PFSK-1 (cell line): ENCODE data around the gene ST8SIA4.

Experiments used
- POLR2AphosphoS5 ChIP-seq: IDR thresholded peaks from 2 replicates; pipeline ENCODE4 v1.6.1; 2012; ENCODE audit warnings: low read depth, mild to moderate bottlenecking, control low read depth, low read length, moderate library complexity
- SIN3A ChIP-seq: IDR thresholded peaks from 2 replicates; pipeline ENCODE4 v1.6.1; 2012; ENCODE audit warnings: mild to moderate bottlenecking, low read length, moderate library complexity, borderline replicate concordance; ENCODE audit not compliant: insufficient read depth
- TAF1 ChIP-seq: IDR thresholded peaks from 2 replicates; pipeline ENCODE4 v1.6.1; 2012; ENCODE audit warnings: low read length, control low read depth, borderline replicate concordance; ENCODE audit not compliant: insufficient read depth
- TF ChIP-seq, protein P1 (sequence below), 2 experiments: IDR thresholded peaks; 2 replicates each; pipeline versions ENCODE4 v1.6.1 to v1.8.0; 2011 to 2012; ENCODE audit warnings: low read depth in 2 of 2, low read length in 2 of 2, control low read depth in 1 of 2, inconsistent platforms in 1 of 2, mild to moderate bottlenecking in 1 of 2, moderate library complexity in 1 of 2; ENCODE audit not compliant: insufficient read depth in 1 of 2

DNA sequence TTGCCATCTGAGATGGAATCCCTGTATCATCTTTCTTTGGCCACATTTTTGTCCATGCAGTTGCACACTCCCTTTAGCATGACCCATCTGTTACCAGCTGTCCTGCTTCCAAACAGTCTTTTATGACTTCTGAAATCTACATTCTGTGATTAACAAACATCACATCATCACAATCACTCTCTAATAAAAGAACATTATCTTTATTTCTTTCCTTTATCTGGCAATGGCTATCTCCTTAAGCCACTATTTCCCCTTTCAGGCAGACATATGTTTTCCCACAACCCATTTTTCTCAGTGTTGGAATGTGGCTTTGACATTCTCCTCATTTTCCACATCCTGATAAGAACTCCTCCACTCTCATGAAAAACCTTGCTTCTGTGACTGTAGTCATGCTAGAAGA, 141.0 kb downstream of the ST8SIA4 start:
- no peak for TF ChIP-seq POLR2AphosphoS5
- TF ChIP-seq SIN3A = no peak
- TF ChIP-seq TAF1 = no peak
- TF ChIP-seq, protein P1, sequence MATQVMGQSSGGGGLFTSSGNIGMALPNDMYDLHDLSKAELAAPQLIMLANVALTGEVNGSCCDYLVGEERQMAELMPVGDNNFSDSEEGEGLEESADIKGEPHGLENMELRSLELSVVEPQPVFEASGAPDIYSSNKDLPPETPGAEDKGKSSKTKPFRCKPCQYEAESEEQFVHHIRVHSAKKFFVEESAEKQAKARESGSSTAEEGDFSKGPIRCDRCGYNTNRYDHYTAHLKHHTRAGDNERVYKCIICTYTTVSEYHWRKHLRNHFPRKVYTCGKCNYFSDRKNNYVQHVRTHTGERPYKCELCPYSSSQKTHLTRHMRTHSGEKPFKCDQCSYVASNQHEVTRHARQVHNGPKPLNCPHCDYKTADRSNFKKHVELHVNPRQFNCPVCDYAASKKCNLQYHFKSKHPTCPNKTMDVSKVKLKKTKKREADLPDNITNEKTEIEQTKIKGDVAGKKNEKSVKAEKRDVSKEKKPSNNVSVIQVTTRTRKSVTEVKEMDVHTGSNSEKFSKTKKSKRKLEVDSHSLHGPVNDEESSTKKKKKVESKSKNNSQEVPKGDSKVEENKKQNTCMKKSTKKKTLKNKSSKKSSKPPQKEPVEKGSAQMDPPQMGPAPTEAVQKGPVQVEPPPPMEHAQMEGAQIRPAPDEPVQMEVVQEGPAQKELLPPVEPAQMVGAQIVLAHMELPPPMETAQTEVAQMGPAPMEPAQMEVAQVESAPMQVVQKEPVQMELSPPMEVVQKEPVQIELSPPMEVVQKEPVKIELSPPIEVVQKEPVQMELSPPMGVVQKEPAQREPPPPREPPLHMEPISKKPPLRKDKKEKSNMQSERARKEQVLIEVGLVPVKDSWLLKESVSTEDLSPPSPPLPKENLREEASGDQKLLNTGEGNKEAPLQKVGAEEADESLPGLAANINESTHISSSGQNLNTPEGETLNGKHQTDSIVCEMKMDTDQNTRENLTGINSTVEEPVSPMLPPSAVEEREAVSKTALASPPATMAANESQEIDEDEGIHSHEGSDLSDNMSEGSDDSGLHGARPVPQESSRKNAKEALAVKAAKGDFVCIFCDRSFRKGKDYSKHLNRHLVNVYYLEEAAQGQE (IDR thresholded peaks at IDR 0.05; ENCODE audit: insufficient read depth in 1 of 2, low read depth in 2 of 2, low read length in 2 of 2) = no peak
